DND-41 (cell line): ENCODE results near the gene PDLIM1.

Source experiments
- ATAC-seq: fragments of 200-7000 bp; cut with Tn5 transposase; 3 replicates; pipeline ENCODE4 v1.9.1; 2021; ENCODE audit warnings: low read depth; ENCODE audit not compliant: insufficient read depth
- DNase-seq: peaks from one replicate; pipeline ENCODE4 v3.0.0-alpha.2; 2020
- H2AFZ ChIP-seq: 2 replicates; pipeline ENCODE4 v1.6.0; 2012; ENCODE audit warnings: low read depth, low read length
- H3K27ac ChIP-seq: 2 replicates; pipeline ENCODE4 v1.5.1; 2012; ENCODE audit warnings: low read length, inconsistent platforms
- H3K27me3 ChIP-seq: fragments of 200-600 bp; sonication (generic); 2 replicates; pipeline ENCODE4 v1.6.0; 2012; ENCODE audit warnings: low read length, mild to moderate bottlenecking, inconsistent platforms; ENCODE audit not compliant: insufficient read depth, poor library complexity
- H3K36me3 ChIP-seq: 2 replicates; pipeline ENCODE4 v1.5.1; 2012; ENCODE audit warnings: low read length, inconsistent platforms; ENCODE audit not compliant: insufficient read depth
- H3K4me1 ChIP-seq: 2 replicates; pipeline ENCODE4 v1.5.1; 2012; ENCODE audit warnings: mild to moderate bottlenecking, low read length; ENCODE audit not compliant: insufficient read depth
- H3K4me2 ChIP-seq: 2 replicates; pipeline ENCODE4 v1.6.0; 2012; ENCODE audit warnings: mild to moderate bottlenecking, moderate library complexity, low read length, inconsistent platforms; ENCODE audit not compliant: insufficient read depth
- H3K4me3 ChIP-seq, 2 experiments: fragments of 200-600 bp in 1 of 2; shearing (Covaris generic) in 1 of 2; 2 replicates each; pipeline ENCODE4 v1.5.1; 2012 to 2016; ENCODE audit warnings: inconsistent platforms in 2 of 2, low read length in 2 of 2, mild to moderate bottlenecking in 2 of 2, low read depth in 1 of 2, moderate library complexity in 1 of 2
- H3K79me2 ChIP-seq: 2 replicates; pipeline ENCODE4 v1.6.0; 2012; ENCODE audit warnings: low read length, inconsistent platforms; ENCODE audit not compliant: insufficient read depth
- H3K9ac ChIP-seq: 2 replicates; pipeline ENCODE4 v1.6.0; 2012; ENCODE audit warnings: low read depth, mild to moderate bottlenecking, inconsistent platforms, low read length, moderate library complexity
- H3K9me3 ChIP-seq: 2 replicates; pipeline ENCODE4 v1.5.1; 2012; ENCODE audit warnings: low read length, moderate library complexity, mild to moderate bottlenecking, inconsistent platforms; ENCODE audit not compliant: insufficient read depth, severe bottlenecking
- H4K20me1 ChIP-seq: 2 replicates; pipeline ENCODE4 v1.6.0; 2012; ENCODE audit warnings: low read length; ENCODE audit not compliant: insufficient read depth
- CTCF ChIP-seq: IDR thresholded peaks from 2 replicates; pipeline ENCODE4 v1.5.1; 2012; ENCODE audit warnings: borderline replicate concordance, low read length, moderate library complexity, mild to moderate bottlenecking; ENCODE audit not compliant: poor library complexity, severe bottlenecking; ENCODE audit errors: extremely low read depth
- EZH2 ChIP-seq: IDR thresholded peaks from 3 replicates; pipeline ENCODE4 v1.6.1; 2012; ENCODE audit warnings: borderline replicate concordance, low read depth, mild to moderate bottlenecking, moderate library complexity, low read length, inconsistent platforms; ENCODE audit not compliant: severe bottlenecking

Gene PDLIM1

GRCh38 chr10:95264227-95265051 lies 26.4 kb downstream of the PDLIM1 start:
- H3K4me1 ChIP-seq: no peaks in the 10 kb centered on the region

GRCh38 chr10:95263864-95264226 lies 27.0 kb downstream of the PDLIM1 start:
- peaks cover 19% of the 10 kb centered on the region for H3K27me3 ChIP-seq
- DNase-seq (no peak), ATAC-seq (no peak)
- no peaks in the 10 kb centered on the region for H4K20me1 ChIP-seq
- H3K9ac ChIP-seq: no peak overlapping the region
- no peak overlapping the region for H2AFZ ChIP-seq
- H3K4me3 ChIP-seq: no peak overlapping the region
- no peaks in the 10 kb centered on the region for H3K79me2 ChIP-seq
- no peaks in the 10 kb centered on the region for H3K36me3 ChIP-seq
- H3K4me1 ChIP-seq: no peaks in the 10 kb centered on the region
- H3K4me2 ChIP-seq: no peak overlapping the region
- H3K27ac ChIP-seq: no peak overlapping the region
- TF ChIP-seq EZH2: no peak
- no peak for TF ChIP-seq CTCF
- H3K9me3 ChIP-seq: no peaks in the 10 kb centered on the region

More at GRCh38 chr10:95264227-95265051, 26.4 kb downstream of the PDLIM1 start:
- H3K9ac ChIP-seq: no peak overlapping the region
- DNase-seq: no peak
- H4K20me1 ChIP-seq: no peaks in the 10 kb centered on the region
- H3K9me3 ChIP-seq: no peaks in the 10 kb centered on the region
- H3K36me3 ChIP-seq: no peaks in the 10 kb centered on the region
- ATAC-seq: no peak
- H3K27me3 ChIP-seq: peaks cover 19% of the 10 kb centered on the region
- H3K79me2 ChIP-seq: no peaks in the 10 kb centered on the region
- no peak for TF ChIP-seq EZH2
- TF ChIP-seq CTCF: no peak
- no peak overlapping the region for H3K27ac ChIP-seq
- H3K4me2 ChIP-seq: no peak overlapping the region
- H2AFZ ChIP-seq: no peak overlapping the region
- H3K4me3 ChIP-seq: no peak overlapping the region

- no peaks in the 10 kb centered on the region for H3K9me3 ChIP-seq
- no peaks in the 10 kb centered on the region for H4K20me1 ChIP-seq
- H3K79me2 ChIP-seq: no peaks in the 10 kb centered on the region
- H2AFZ ChIP-seq: no peak overlapping the region
- no peaks in the 10 kb centered on the region for H3K36me3 ChIP-seq
- no peak overlapping the region for H3K27ac ChIP-seq
- H3K27me3 ChIP-seq: peaks cover 16% of the 10 kb centered on the region
- TF ChIP-seq EZH2 (no peak), CTCF (no peak)
- no peak overlapping the region for H3K4me3 ChIP-seq
- DNase-seq (no peak), ATAC-seq (no peak)
- H3K9ac ChIP-seq: no peak overlapping the region
- H3K4me1 ChIP-seq: no peaks in the 10 kb centered on the region
- H3K4me2 ChIP-seq: no peak overlapping the region
Observed at GRCh38 chr10:95262763-95263518, 27.9 kb downstream of the PDLIM1 start.
